ENCODE results near the gene PHPT1. TPM values are rescaled to one million over a fixed set of nuclear protein-coding genes. Genes with fewer than 3 reads are reported as not detected.

The PHPT1 gene
- total RNA-seq (108 TPM), polyA plus RNA-seq (ENCODE audit: insufficient read depth, low read depth, low replicate concordance) (283 TPM)
- long read RNA-seq, donor 1, transcript PHPT1-204 (2 exons, 627 nt) = minor isoform, 7 of 137 reads
- long read RNA-seq, donor 1, transcript PHPT1-201 (3 exons, 890 nt) = major isoform, 125 of 137 reads
- long read RNA-seq, donor 1, partial matches to known transcripts = 0 of 137 reads
- long read RNA-seq, donor 1, other reads (novel, unspliced or antisense) = 0 of 137 reads
- long read RNA-seq, donor 2, transcript PHPT1-204 (2 exons, 627 nt) = minor isoform, 9 of 169 reads
- long read RNA-seq, donor 2, transcript PHPT1-201 (3 exons, 890 nt) = major isoform, 146 of 169 reads
- long read RNA-seq, donor 2, partial matches to known transcripts = 9 of 169 reads
- long read RNA-seq, donor 2, other reads (novel, unspliced or antisense) = 0 of 169 reads
- long read RNA-seq, donor 3, transcript PHPT1-201 (3 exons, 890 nt) = major isoform, 167 of 178 reads
- long read RNA-seq, donor 3, transcript PHPT1-204 (2 exons, 627 nt) = minor isoform, 6 of 178 reads
- long read RNA-seq, donor 3, partial matches to known transcripts = 0 of 178 reads
- long read RNA-seq, donor 3, other reads (novel, unspliced or antisense) = 0 of 178 reads
- long read RNA-seq, donor 4, transcript PHPT1-201 (3 exons, 890 nt) = major isoform, 148 of 162 reads
- long read RNA-seq, donor 4, partial matches to known transcripts = 7 of 162 reads
- long read RNA-seq, donor 4, other reads (novel, unspliced or antisense) = 0 of 162 reads
- long read RNA-seq, donor 5, transcript PHPT1-201 (3 exons, 890 nt) = major isoform, 8 of 8 reads
- long read RNA-seq, donor 5, partial matches to known transcripts = 0 of 8 reads
- long read RNA-seq, donor 5, other reads (novel, unspliced or antisense) = 0 of 8 reads
- long read RNA-seq, donor 6, transcript PHPT1-204 (2 exons, 627 nt) = minor isoform, 27 of 381 reads
- long read RNA-seq, donor 6, transcript PHPT1-201 (3 exons, 890 nt) = major isoform, 327 of 381 reads
- long read RNA-seq, donor 6, partial matches to known transcripts = 19 of 381 reads
- long read RNA-seq, donor 6, other reads (novel, unspliced or antisense) = 5 of 381 reads
- long read RNA-seq, donor 7, transcript PHPT1-206 (4 exons, 618 nt) = minor isoform, 5 of 143 reads
- long read RNA-seq, donor 7, transcript PHPT1-201 (3 exons, 890 nt) = major isoform, 76 of 143 reads
- long read RNA-seq, donor 7, transcript PHPT1-204 (2 exons, 627 nt) = minor isoform, 8 of 143 reads
- long read RNA-seq, donor 7, transcript PHPT1-205 (3 exons, 1,316 nt) = minor isoform, 18 of 143 reads
- long read RNA-seq, donor 7, partial matches to known transcripts = 11 of 143 reads
- long read RNA-seq, donor 7, other reads (novel, unspliced or antisense) = 23 of 143 reads
- long read RNA-seq, donor 8, transcript PHPT1-204 (2 exons, 627 nt) = minor isoform, 5 of 169 reads
- long read RNA-seq, donor 8, transcript PHPT1-201 (3 exons, 890 nt) = major isoform, 161 of 169 reads
- long read RNA-seq, donor 8, partial matches to known transcripts = 0 of 169 reads
- long read RNA-seq, donor 8, other reads (novel, unspliced or antisense) = 0 of 169 reads
- long read RNA-seq, donor 9, transcript PHPT1-201 (3 exons, 890 nt) = major isoform, 101 of 108 reads
- long read RNA-seq, donor 9, transcript PHPT1-204 (2 exons, 627 nt) = minor isoform, 5 of 108 reads
- long read RNA-seq, donor 9, partial matches to known transcripts = 0 of 108 reads
- long read RNA-seq, donor 9, other reads (novel, unspliced or antisense) = 0 of 108 reads
- long read RNA-seq, donor 10, transcript PHPT1-201 (3 exons, 890 nt) = major isoform, 101 of 115 reads
- long read RNA-seq, donor 10, partial matches to known transcripts = 7 of 115 reads
- long read RNA-seq, donor 10, other reads (novel, unspliced or antisense) = 0 of 115 reads

DNA sequence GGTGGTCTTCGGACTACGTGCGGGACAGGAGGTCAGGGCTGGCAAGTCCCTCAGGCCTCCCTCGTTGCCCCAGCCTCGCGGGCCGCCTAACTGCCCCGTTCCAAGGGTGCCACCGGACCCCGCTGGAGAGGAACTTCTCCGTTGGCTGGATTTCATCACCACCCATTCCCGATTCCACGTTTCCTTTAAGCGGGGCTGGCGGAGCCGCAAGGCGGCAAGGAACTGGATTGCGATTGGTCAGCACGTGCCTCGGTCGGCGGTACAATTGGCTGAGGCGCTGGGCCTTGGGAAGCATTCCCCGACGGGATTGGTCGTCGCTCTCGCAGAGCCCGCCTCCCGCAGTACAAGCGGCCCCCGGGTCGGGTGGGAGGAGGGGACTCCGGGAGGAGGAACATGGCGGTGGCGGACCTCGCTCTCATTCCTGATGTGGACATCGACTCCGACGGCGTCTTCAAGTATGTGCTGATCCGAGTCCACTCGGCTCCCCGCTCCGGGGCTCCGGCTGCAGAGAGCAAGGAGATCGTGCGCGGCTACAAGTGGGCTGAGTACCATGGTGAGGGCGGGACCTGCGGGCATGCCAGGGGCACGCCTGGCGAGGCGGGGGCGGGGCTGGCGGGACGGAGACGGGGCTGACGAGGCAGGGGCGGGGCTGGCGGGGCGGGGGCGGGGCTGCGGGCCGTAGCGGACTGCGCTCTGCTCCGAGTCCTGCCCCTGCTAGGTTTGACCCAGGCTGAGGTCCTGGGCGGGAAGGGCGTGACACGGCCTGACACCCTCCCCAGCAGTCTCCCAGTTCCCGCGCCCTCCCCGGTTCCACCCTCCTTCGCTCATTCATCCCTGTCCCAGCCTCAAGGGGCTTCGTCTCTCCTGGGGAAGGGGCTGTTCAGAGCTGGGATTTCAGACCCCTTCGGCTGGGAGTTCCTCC, at the start of gene PHPT1:
Gene PHPT1, plus strand, starts transcription at position 372 of the 922 bp plus-strand sequence. Its CDS starts 22 bp downstream, at position 394.
- Histone ChIP-seq H3K36me3 (ENCODE audit: control insufficient read depth in 2 of 3, insufficient read depth in 3 of 3, low read length in 3 of 3) (no peaks in the 10 kb centered on the region), H3K9me3 (ENCODE audit: control insufficient read depth in 2 of 3, insufficient read depth in 1 of 3, low read length in 3 of 3) (no peaks in the 10 kb centered on the region), H3K4me1 (ENCODE audit: control insufficient read depth in 2 of 3, insufficient read depth in 2 of 3, low read depth in 1 of 3, low read length in 3 of 3) (peaks cover 0 to 28% (median 0%) of the 10 kb centered on the region in 3 donors), H3K9ac (ENCODE audit: low read length in 3 of 3) (peak within 1 kb of the TSS; percentile 69 to 77 (median 69)), H3K27me3 (ENCODE audit: control insufficient read depth, insufficient read depth, low read length) (peaks cover 3% of the 10 kb centered on the region), H3K27ac (ENCODE audit: low read depth in 2 of 2, low read length in 2 of 2) (peak within 1 kb of the TSS; percentile 93 to 95), H3K4me3 (ENCODE audit: low read length in 3 of 3) (peak within 1 kb of the TSS; percentile 74 to 88 (median 83))
- TF ChIP-seq CTCF (IDR thresholded peaks at IDR 0.05; ENCODE audit: borderline replicate concordance, extremely low read depth, insufficient read depth) = no peak
- intact Hi-C loops (cut with DNase I) = loop anchor here (10.0 kb wide), 1 partner anchor 96 kb away; the partner anchor contains the start of genes C8G and FBXW5
- peak; percentile 97 for FAIRE-seq
- peak; percentile 99 to 100 (median 99) for DNase-seq

DNA sequence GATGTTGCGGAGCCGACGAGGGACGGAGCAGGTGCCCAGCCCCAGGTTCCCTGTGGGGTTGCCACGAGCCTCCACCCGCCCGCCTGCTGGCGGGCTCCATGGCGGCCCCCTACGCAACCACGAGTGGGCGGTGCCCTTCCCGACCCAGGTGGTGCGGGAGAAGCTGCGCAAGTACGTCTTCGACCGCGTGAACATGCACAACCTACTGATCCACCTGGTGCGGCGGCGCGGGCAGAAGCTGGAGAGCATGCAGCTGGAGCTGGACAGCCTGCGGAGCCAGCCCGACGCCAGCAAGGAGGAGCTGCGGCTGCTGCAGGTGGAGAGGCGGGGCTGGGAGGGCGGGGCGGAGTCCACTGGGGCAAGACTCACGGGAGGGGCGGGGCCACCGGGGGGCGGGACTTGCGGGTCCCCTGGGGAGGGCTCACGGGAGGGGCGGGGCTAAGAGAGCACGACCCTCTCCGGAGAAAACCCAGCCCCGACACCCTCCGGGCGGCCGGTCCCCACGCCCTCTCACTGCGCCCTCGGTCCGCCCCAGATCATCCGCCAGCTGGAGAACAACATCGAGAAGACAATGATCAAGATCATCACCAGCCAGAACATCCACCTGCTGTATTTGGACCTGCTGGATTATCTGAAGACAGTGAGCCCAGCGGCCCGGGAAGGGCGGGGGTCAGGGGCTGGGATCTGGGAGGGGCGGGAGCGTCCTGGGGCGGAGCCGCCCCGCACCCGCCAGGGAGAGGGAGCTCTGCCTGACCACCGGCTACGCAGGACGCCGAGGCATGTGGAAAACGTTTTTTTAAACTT, 49.2 kb upstream of the PHPT1 start:
- intact Hi-C loops (cut with DNase I) = loop anchor here (10.0 kb wide), 1 partner anchor 145 kb away; the partner anchor contains the start of genes C8G and FBXW5
- Histone ChIP-seq H3K36me3 (ENCODE audit: control insufficient read depth in 2 of 3, insufficient read depth in 3 of 3, low read length in 3 of 3) (no peaks in the 10 kb centered on the region), H3K9me3 (ENCODE audit: control insufficient read depth in 2 of 3, insufficient read depth in 1 of 3, low read length in 3 of 3) (no peaks in the 10 kb centered on the region), H3K27me3 (ENCODE audit: control insufficient read depth, insufficient read depth, low read length) (no peaks in the 10 kb centered on the region), H3K4me1 (ENCODE audit: control insufficient read depth in 2 of 3, insufficient read depth in 2 of 3, low read depth in 1 of 3, low read length in 3 of 3) (peaks cover 0 to 17% (median 3%) of the 10 kb centered on the region in 3 donors), H3K9ac (ENCODE audit: low read length in 3 of 3) (peak overlapping the region in 1 of 3 donors; percentile 12), H3K4me3 (ENCODE audit: low read length in 3 of 3) (peak overlapping the region; percentile 28 to 56 (median 53)), H3K27ac (ENCODE audit: low read depth in 2 of 2, low read length in 2 of 2) (peak overlapping the region in 1 of 2 donors; percentile 28)
- no peak for FAIRE-seq
- TF ChIP-seq CTCF (IDR thresholded peaks at IDR 0.05; ENCODE audit: borderline replicate concordance, extremely low read depth, insufficient read depth) = no peak
- peak; percentile 93 to 98 (median 95) for DNase-seq
